GM21528 (cell line): ENCODE data around the gene HEMK1.

Experiments used
- ATAC-seq: cut with Tn5 transposase; IDR thresholded peaks from one replicate; pipeline ENCODE4 v1.9.1; 2021; ENCODE audit warnings: mild to moderate bottlenecking, moderate library complexity; ENCODE audit not compliant: unreplicated experiment, low FRiP score

HEMK1 gene

GRCh38 chr3:50599115-50599715 lies 29.9 kb downstream of the HEMK1 start:
- no peak for ATAC-seq

GRCh38 chr3:50599716-50600118 lies 30.4 kb downstream of the HEMK1 start:
- ATAC-seq, result no peak

- no peak for ATAC-seq
Observed at GRCh38 chr3:50600141-50600753, 30.9 kb downstream of the HEMK1 start.

GRCh38 chr3:50600841-50601591 lies 31.7 kb downstream of the HEMK1 start:
- no peak for ATAC-seq

- ATAC-seq, result no peak
Observed at GRCh38 chr3:50602595-50603191, 33.4 kb downstream of the HEMK1 start.

- ATAC-seq, result no peak
Observed at GRCh38 chr3:50603261-50604109, 34.2 kb downstream of the HEMK1 start.

- ATAC-seq, result no peak
Observed at GRCh38 chr3:50604110-50604621, 34.8 kb downstream of the HEMK1 start.

- no peak for ATAC-seq
Observed at GRCh38 chr3:50604628-50605588, 35.6 kb downstream of the HEMK1 start.

GRCh38 chr3:50605901-50606326 lies 36.6 kb downstream of the HEMK1 start:
- no peak for ATAC-seq

- ATAC-seq, result no peak
Observed at GRCh38 chr3:50606596-50606995, 37.3 kb downstream of the HEMK1 start.

GRCh38 chr3:50607271-50608091 lies 38.2 kb downstream of the HEMK1 start:
- no peak for ATAC-seq

- ATAC-seq, result no peak
Observed at GRCh38 chr3:50608278-50608677, 39.0 kb downstream of the HEMK1 start.

GRCh38 chr3:50609071-50609762 lies 39.9 kb downstream of the HEMK1 start:
- ATAC-seq, result no peak

GRCh38 chr3:50609763-50610085 lies 40.4 kb downstream of the HEMK1 start:
- ATAC-seq, result no peak

- ATAC-seq, result no peak
Observed at GRCh38 chr3:50610181-50610971, 41.1 kb downstream of the HEMK1 start.

- ATAC-seq, result no peak
Observed at GRCh38 chr3:50610992-50611463, 41.7 kb downstream of the HEMK1 start.
